A549 (cell line): ENCODE results near the gene PBX3.

Experiments
- CBX2 ChIP-seq: fragments of 200-600 bp; sonication (generic); IDR thresholded peaks from 2 replicates; pipeline ENCODE4 v1.6.1; 2016; ENCODE audit warnings: low read depth, mild to moderate bottlenecking, borderline replicate concordance
- CHD4 ChIP-seq: fragments of 200-600 bp; sonication (generic); IDR thresholded peaks from 2 replicates; pipeline ENCODE4 v1.6.1; 2016; ENCODE audit warnings: antibody characterized with exemption, mild to moderate bottlenecking, borderline replicate concordance
- CTCF ChIP-seq: fragments of >200 bp; sonication (Bioruptor Twin); formaldehyde crosslinking; IDR thresholded peaks from 3 replicates; pipeline ENCODE4 v1.5.1; 2016
- FOXS1 ChIP-seq: fragments of 250-450 bp; sonication (Bioruptor Pico); IDR thresholded peaks from 2 replicates; pipeline ENCODE4 v1.5.0; 2020; ENCODE audit warnings: mild to moderate bottlenecking, moderate library complexity
- HDAC2 ChIP-seq: fragments of 200-600 bp; sonication (generic); IDR thresholded peaks from 2 replicates; pipeline ENCODE4 v1.6.1; 2016
- JUNB ChIP-seq: fragments of >200 bp; sonication (Bioruptor Twin); formaldehyde crosslinking; IDR thresholded peaks from 2 replicates; pipeline ENCODE4 v1.6.1; 2016
- MAZ ChIP-seq: fragments of 150-350 bp; IDR thresholded peaks from 2 replicates; pipeline ENCODE4 v1.6.1; 2014; ENCODE audit warnings: antibody characterized with exemption, low read depth, low read length, borderline replicate concordance
- POLR2A ChIP-seq: IDR thresholded peaks from 2 replicates; pipeline ENCODE4 v1.6.1; 2012; ENCODE audit warnings: mild to moderate bottlenecking, low read length
- POLR2AphosphoS2 ChIP-seq: conservative IDR thresholded peaks from 2 replicates; pipeline ENCODE4 v1.6.1; 2012; ENCODE audit warnings: low read length, improper control_type of control experiment, inconsistent platforms
- RAD21 ChIP-seq, 2 experiments: fragments of >200 bp in 1 of 2; sonication (Bioruptor Twin) in 1 of 2; formaldehyde crosslinking in 1 of 2; IDR thresholded peaks in 1 of 2; conservative IDR thresholded peaks in 1 of 2; 2 replicates in 1 of 2; 3 replicates in 1 of 2; pipeline ENCODE4 v1.6.1; 2012 to 2018; ENCODE audit warnings: inconsistent platforms in 1 of 2
- RFX5 ChIP-seq: fragments of 450-650 bp; IDR thresholded peaks from 2 replicates; pipeline ENCODE4 v1.7.1; 2014; ENCODE audit warnings: antibody characterized with exemption, mild to moderate bottlenecking, moderate library complexity
- RNF2 ChIP-seq: fragments of 200-600 bp; sonication (generic); IDR thresholded peaks from 2 replicates; pipeline ENCODE4 v1.6.1; 2016; ENCODE audit warnings: low read depth, mild to moderate bottlenecking, antibody characterized with exemption, moderate library complexity, borderline replicate concordance
- TF ChIP-seq, protein P1 (sequence below): fragments of 450-650 bp; IDR thresholded peaks from 2 replicates; pipeline ENCODE4 v1.6.1; 2014; ENCODE audit warnings: antibody characterized with exemption

DNA sequence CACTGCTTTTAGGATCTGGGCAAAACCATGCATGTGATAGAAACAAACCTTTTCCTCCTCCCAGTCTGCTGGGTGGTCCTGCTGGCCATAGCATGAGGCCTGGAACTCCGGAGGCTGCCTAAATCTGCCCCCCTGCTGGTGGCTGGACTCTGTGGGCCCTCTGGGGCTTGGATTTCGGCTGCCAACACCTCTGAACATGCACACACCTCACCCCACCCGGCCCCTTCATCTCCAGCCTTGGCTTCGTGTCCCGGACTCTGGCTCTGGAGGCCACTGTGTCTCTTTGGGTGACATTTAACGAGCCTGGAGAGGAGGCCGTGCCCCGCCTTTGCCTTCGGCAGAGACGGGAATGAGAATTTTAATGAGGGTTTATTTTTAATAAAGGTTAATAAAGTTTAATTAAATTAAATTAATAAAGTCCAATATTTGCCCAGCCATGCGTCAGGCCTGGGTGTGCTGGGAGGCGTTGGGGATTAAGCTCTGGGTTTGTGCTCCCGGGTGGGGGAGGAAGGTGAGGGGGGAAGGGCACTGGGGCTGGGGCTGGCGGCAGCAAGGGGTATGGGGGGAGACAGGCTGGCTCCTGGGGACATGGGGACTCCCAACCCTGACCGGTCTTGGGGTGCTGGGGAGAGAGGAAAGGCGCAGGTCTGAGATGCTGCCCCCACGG lies 251.8 kb downstream of the PBX3 start:
- TF ChIP-seq RNF2 = no peak
- no peak for TF ChIP-seq CHD4
- TF ChIP-seq CTCF = no peak
- no peak for TF ChIP-seq RFX5
- TF ChIP-seq JUNB = no peak
- no peak for TF ChIP-seq MAZ
- TF ChIP-seq POLR2AphosphoS2 = no peak
- no peak for TF ChIP-seq RAD21 (conservative IDR thresholded peaks at IDR 0.05 in 1 of 2, IDR thresholded peaks at IDR 0.05 in 1 of 2)
- TF ChIP-seq CBX2 = no peak
- TF ChIP-seq POLR2A = no peak
- TF ChIP-seq HDAC2 = no peak
- no peak for TF ChIP-seq FOXS1 (CRISPR knock-in tag)
- TF ChIP-seq, protein P1, sequence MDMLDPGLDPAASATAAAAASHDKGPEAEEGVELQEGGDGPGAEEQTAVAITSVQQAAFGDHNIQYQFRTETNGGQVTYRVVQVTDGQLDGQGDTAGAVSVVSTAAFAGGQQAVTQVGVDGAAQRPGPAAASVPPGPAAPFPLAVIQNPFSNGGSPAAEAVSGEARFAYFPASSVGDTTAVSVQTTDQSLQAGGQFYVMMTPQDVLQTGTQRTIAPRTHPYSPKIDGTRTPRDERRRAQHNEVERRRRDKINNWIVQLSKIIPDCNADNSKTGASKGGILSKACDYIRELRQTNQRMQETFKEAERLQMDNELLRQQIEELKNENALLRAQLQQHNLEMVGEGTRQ = no peak
